ENCODE measurements around the gene KRT86.

- TF ChIP-seq, protein P1, sequence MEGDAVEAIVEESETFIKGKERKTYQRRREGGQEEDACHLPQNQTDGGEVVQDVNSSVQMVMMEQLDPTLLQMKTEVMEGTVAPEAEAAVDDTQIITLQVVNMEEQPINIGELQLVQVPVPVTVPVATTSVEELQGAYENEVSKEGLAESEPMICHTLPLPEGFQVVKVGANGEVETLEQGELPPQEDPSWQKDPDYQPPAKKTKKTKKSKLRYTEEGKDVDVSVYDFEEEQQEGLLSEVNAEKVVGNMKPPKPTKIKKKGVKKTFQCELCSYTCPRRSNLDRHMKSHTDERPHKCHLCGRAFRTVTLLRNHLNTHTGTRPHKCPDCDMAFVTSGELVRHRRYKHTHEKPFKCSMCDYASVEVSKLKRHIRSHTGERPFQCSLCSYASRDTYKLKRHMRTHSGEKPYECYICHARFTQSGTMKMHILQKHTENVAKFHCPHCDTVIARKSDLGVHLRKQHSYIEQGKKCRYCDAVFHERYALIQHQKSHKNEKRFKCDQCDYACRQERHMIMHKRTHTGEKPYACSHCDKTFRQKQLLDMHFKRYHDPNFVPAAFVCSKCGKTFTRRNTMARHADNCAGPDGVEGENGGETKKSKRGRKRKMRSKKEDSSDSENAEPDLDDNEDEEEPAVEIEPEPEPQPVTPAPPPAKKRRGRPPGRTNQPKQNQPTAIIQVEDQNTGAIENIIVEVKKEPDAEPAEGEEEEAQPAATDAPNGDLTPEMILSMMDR (IDR thresholded peaks at IDR 0.05; ENCODE audit: low read depth, low read length, poor library complexity, severe bottlenecking) = no peak
- no peak for TF ChIP-seq EZH2phosphoT487 (IDR thresholded peaks at IDR 0.05; ENCODE audit: borderline replicate concordance, low read length)
Measured at GRCh38 chr12:52332381-52332780, 57.9 kb downstream of the KRT86 start.
